CD1c-positive myeloid dendritic cell (primary cell): ENCODE measurements around the gene LRRC49.
"Not testable (repeated sequence)": the region's sequence is repeated elsewhere in the genome, so short reads cannot be mapped to it uniquely, and the experiment has no call there.

Experiments
- DNase-seq: peaks from one replicate; pipeline ENCODE4 v3.0.0-alpha.2; 2016; ENCODE audit errors: extremely low spot score

Gene LRRC49

GRCh38 chr15:70995383-70995970 lies 102.9 kb downstream of the LRRC49 start:
- DNase-seq, result no peak

DNA sequence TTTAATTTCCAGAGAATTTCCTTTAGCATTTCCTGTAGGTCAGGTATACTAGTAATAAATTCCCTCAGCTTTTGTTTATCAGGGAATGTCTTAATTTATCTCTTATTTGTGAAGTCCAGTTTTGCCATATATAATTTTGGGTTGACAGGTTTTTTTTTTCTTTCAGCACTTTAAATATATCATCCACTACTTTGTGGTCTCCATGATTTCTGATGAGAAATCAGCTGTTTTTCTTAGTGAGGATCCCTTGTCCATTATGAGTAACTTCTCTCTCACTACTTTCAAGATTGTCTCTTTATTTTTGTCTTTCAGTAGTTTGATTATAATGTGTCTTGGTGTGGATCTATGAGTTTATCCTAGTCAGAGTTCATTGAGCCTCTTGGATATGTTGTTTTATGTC lies 105.7 kb downstream of the LRRC49 start:
- no peak for DNase-seq

- no peak for DNase-seq
Measured at GRCh38 chr15:71002316-71002715, 109.7 kb downstream of the LRRC49 start.

- DNase-seq, result no peak
Measured at GRCh38 chr15:71003319-71003718, 110.7 kb downstream of the LRRC49 start.

DNA sequence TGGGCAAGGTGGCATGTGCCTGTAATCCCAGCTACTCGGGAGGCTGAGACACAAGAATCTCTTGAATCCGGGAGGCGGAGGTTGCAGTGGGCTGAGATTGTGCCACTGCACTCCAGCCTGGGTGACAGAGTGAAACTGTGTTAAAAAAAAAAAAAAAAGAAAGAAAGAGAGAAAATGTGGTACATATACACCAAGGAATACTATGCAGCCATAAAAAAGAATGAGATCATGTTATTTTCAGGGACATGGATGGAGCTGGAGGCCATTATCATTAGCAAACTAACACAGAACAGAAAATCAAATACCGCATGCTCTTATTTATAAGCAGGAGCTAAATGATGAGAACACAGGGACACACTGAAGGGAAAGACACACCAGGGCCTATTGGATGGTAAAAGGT lies 111.9 kb downstream of the LRRC49 start:
- DNase-seq, result not testable (repeated sequence)

DNA sequence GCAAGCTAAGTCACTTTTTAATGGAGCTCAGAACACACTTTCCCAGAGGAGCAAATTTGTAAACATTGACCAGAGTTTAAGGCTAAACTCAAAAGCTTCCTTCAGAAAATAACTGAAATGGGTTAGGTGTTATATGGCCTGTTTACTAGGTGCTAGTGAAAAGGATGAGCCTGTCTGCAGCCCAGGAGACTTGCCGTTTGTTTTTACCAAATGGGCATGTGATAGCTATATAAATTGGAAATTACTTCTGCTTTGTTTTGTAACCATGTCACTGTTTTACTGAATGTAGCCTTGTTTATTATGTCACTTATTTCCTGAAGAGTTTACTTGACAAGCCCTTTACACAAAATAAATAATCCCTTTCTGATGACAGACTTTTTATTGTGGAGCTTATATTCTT lies 113.3 kb downstream of the LRRC49 start:
- DNase-seq, result no peak

GRCh38 chr15:71008250-71008870 lies 115.7 kb downstream of the LRRC49 start:
- no peak for DNase-seq

- DNase-seq, result no peak
Measured at GRCh38 chr15:71010472-71010871, 117.8 kb downstream of the LRRC49 start.

GRCh38 chr15:71010997-71011396 lies 118.4 kb downstream of the LRRC49 start:
- DNase-seq, result no peak

DNA sequence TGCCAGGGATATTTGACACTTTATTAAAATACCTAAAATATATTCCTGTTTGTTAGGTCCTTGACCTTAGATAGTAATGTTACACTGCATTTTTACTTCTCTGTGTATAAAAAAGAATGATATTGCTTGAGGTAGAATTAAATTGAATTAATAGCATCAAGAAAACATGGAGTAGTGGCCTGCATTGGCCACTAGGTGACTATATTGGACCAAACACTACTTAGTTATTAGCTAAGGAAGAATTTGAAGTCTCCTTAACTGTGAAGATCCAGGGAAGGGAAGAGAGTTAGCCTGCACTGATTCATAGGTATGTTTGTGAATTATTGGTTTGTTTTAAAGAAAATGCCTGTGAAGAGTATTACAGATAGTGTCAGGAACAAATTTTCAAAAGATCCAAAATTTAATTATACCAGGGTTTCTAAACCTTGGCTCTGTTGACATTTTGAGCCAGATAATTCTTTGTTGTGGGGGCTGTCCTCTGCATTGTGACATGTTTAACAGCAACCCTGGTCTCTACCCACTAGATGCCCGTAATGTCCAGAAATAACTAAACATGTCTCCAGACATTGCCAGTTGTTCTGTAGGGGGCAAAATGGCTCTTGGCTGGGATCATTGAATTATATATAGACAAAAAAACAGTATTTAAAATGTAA lies 119.0 kb downstream of the LRRC49 start:
- DNase-seq, result no peak

GRCh38 chr15:71013446-71013845 lies 120.8 kb downstream of the LRRC49 start:
- DNase-seq, result no peak

- no peak for DNase-seq
Measured at GRCh38 chr15:71015342-71015741, 122.7 kb downstream of the LRRC49 start.

GRCh38 chr15:71031232-71031631 lies 138.6 kb downstream of the LRRC49 start:
- DNase-seq, result not testable (repeated sequence)

DNA sequence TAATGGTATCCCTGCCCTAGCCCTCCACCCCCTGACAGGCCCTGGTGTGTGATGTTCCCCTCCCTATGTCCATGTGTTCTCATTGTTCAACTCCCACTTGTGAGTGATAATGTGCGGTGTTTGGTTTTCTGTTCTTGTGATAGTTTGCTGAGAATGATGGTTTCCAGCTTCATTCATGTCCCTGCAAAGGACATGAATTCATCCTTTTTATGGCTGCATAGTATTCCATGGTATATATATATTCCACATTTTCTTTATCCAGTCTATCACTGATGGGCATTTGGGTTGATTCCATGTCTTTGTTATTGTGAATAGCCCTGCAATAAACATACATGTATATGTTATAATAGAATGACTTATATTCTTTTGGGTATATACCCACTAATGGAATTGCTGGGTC lies 142.9 kb downstream of the LRRC49 start:
- not testable (repeated sequence) for DNase-seq

GRCh38 chr15:71042356-71042922 lies 149.8 kb downstream of the LRRC49 start:
- no peak for DNase-seq

DNA sequence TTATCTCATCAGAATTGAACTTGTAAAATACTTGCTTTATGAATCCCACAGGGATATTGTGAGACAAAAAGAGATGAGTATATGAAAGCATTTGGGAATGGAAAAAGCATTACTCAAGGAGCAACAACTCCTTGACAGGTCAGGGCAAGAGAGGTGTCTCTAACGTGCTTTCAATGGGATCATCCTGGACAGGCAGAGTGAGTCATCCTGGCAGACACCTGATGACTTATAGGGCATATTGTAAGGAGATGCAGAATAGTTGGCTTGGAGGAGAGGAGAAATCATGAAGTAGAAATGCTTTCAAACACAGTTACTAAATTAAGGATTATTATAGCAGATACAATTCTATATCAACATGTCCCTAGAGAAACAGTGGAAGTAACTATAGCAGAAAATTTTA lies 150.7 kb downstream of the LRRC49 start:
- no peak for DNase-seq

GRCh38 chr15:71044006-71044405 lies 151.4 kb downstream of the LRRC49 start:
- no peak for DNase-seq

DNA sequence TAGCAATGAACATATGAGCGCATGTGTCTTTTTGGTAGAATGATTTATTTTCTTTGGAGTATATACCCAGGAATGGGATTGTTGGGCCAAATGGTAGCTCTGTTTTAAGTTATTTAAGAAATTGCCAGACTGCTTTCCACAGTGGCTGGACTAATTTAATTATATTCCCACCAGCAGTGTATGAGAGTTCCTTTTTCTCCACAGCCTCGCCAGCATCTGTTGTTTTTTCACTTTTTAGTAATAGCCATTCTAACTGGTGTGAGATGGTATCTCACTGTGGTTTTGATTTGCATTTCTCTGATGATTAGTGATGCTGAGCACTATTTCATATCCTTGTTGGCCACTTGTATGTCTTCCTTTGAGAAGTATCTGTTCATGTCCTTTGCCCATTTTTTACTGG lies 153.5 kb downstream of the LRRC49 start:
- DNase-seq, result not testable (repeated sequence)

GRCh38 chr15:71048913-71049675 lies 156.5 kb downstream of the LRRC49 start:
- DNase-seq, result no peak

DNA sequence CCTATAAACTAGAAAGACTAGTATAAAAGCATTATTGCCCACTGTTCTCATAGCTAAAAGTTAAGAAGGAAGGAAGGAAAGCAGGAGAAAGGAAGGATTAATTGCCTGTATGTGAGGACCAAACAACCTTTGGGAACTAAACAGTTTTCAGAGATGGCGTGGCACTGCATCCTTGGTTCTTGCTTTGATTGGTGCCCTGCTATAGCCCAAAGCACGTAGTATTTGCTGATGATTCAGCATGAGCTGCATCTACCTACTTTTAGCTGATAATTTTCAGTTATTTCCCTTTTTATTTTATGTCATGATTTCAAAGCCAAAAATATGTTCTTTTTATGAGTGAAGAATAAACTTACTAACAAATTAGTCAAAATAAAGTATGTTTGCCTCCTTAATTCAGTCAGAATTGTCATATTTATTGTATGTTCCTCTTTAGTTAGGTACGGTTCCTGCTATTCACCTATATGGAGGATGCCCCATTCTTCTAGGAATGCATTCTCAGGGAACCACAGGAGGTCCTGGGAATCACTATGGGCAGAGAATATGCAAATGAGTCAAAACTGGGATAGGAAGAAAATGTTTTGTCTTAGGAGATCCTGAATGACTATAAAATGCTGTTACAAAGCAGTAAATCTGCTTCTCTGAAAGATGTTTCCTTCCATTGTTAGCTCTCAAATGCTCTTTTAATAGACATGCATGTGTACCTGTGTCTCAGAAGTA lies 157.2 kb downstream of the LRRC49 start:
- DNase-seq, result no peak

DNA sequence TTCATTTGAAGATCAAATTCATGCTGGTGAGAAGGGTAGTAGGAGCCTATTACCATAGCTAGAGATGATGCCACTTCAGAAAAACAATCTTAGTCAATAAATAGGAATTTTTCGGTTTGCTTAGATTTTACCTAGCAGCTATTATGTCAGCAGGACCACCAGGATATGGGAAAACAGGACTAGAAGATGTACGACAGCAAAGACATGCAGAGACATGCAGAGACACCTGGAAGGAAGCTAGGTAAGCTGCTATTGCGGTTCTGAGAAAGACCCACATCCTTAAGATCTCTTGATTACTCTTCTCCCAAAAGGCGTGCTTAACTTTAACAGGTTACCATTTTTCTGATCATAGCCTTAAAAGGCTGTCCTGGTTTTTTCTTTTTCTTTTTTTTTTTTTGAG lies 157.8 kb downstream of the LRRC49 start:
- no peak for DNase-seq

DNA sequence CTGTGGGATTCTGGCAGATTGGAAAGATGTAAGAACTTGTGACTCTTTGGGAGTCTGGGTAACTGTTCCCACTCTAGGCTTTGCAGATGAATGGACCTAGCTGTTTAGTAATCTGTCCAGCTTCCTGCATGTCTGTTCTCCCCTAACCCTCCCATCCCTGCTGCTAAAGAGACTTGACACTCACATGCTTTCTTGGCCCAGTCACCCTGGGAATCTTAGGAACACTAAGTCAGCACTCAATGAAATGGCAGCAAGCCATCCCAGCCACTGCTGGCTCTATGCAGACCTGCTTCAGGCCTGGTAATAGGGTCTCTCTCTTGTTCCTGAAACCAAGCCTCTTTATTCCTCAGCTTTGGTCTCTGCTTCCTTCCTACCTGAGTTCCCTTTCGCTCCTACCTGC lies 158.9 kb downstream of the LRRC49 start:
- DNase-seq, result no peak
